GM04503 (cell line): ENCODE results near the gene RASGRF2.
"Not testable (repeated sequence)": the region's sequence is repeated elsewhere in the genome, so short reads cannot be mapped to it uniquely, and the experiment has no call there.

Source experiments
- DNase-seq: peaks from one replicate; pipeline ENCODE4 v3.0.0-alpha.2; 2012; ENCODE audit warnings: low read depth

RASGRF2 gene

DNA sequence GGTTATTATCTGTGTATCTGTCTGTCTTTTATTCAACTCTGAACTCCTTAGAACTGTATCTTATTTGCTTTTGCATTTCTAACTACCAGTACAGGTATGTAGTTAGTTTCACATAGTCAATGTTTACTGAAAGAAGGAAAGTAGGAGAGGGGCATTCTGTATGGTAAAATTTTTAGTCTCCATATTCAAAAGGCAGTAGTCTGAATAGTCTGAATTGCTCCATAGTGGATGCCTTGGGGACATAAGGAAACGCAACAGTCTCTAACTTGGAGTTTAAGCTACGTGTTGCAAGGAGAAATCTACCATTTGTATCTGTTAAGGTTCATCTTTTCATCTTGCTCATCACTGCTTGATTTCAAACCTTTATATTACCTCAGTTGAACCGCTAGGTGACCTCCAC, 26.2 kb downstream of the RASGRF2 start:
- no peak for DNase-seq

- DNase-seq = no peak
These were observed 27.1 kb downstream of the RASGRF2 start for GRCh38 chr5:80987078-80987766.

- no peak for DNase-seq
These were observed 28.3 kb downstream of the RASGRF2 start for GRCh38 chr5:80988419-80988935.

- DNase-seq = no peak
These were observed 29.7 kb downstream of the RASGRF2 start for GRCh38 chr5:80989883-80990282.

DNA sequence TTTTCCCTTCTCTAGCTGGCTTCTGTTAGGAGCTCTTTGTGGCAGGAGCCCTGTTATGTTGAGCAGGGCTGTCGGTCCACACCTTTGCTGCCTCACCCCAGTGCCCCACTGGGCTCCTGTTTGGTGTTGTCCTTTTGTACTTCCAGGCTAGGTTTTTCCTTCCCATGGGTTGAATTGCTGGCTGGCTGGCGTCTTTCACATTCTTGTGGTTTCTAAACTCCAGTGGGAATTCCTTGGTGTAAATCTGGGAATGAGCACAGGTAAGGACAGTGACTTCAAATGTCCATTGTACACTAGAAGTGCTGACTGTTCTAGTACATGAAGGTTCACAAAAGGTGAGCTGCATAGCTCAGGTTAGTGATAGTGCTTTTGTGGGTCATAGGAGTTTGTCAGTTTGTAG, 30.4 kb downstream of the RASGRF2 start:
- no peak for DNase-seq

- DNase-seq = no peak
These were observed 30.8 kb downstream of the RASGRF2 start for GRCh38 chr5:80990971-80991370.

- no peak for DNase-seq
These were observed 35.7 kb downstream of the RASGRF2 start for GRCh38 chr5:80995908-80996307.

GRCh38 chr5:80998590-80998979, 38.4 kb downstream of the RASGRF2 start:
- DNase-seq = no peak

- no peak for DNase-seq
These were observed 43.7 kb downstream of the RASGRF2 start for GRCh38 chr5:81003811-81004386.

DNA sequence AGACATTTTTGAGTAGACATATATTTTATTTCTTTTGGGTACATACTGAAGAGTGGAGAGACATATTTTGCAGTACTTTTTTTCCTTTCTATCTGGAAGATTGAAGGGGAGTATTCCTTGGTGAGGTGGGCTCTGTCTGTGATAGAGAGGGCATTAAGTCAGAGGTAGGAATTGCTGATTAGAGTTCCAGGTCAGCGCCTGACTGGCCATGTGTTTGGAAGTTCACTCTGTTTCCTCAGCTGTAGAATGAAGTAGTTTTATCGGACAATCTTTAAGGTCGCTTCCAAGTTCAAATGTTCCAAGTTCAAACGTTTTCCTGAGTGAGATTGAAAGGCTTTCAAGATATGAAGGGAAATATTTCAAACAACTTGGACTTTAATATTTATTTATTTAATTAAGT, 45.5 kb downstream of the RASGRF2 start:
- DNase-seq = no peak

GRCh38 chr5:81006231-81006630, 46.1 kb downstream of the RASGRF2 start:
- no peak for DNase-seq

DNA sequence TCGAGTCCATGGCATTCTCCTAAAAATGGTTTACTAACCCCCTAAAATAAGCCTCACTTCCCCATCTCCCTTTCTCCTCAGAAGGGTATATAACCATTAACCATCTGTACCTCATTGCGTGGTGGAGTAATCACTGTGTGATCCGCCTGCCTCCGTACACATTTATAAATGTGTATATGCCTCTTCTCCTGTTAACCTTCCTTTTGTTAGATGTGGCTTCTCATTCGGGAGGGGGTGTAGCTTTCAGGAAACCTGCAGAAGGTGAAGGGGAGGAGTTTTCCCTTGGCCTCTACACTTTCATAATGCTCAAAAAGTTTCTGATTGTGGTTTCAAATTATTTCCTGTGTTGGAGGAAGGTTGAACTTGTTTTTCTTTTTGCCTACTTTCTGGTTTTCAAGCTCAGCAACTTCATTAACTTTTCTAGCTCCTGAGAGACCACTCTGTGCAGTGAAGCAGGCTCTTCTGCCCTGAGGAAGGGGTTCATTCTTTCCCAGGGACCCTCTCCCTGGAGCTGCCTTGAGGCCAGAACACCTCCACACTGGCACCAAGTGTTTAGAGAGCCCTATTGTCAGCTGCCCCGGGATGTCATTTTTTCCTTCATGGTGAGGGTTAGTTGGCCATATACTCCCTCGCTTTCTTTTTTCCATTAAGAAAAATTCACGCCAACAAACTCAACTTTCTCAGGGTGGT, 46.9 kb downstream of the RASGRF2 start:
- no peak for DNase-seq

DNA sequence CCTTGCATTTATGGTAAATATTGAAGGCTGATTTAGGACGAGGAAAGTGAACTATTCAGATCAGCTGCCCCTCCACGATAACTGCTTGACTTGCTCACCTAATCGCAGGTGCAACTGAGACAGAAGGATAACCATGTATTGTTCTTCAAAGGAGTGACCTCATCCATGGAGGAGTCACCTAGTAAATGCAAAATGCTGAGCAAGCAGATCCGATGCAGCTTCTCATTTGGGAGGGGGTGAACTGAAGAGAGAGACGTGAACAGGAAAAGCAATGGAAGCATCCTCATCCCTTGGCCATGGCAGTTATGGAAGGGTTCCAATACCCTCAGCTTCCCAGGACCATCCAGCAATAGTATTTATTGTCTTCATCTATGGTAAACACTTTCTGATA, 47.5 kb downstream of the RASGRF2 start:
- no peak for DNase-seq

- no peak for DNase-seq
These were observed 50.4 kb downstream of the RASGRF2 start for GRCh38 chr5:81010336-81011169.

DNA sequence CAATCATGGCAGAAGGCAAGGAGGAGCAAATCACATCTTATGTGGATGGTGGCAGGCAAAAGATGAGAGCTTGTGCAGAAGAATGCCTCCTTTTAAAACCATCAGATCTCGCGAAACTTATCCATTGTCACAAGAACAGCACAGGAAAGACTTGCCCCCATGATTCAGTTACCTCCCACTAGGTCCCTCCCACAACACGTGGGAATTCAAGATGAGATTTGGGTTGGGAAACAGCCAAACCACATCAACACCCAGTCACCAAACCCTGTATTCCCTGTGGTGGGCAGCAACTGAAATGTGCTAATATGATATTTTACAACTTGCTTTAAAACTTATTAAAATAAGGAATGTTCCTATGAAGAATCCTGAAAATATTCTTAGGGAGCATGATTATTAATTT, 54.2 kb downstream of the RASGRF2 start:
- no peak for DNase-seq

GRCh38 chr5:81016116-81016515, 56.0 kb downstream of the RASGRF2 start:
- no peak for DNase-seq

DNA sequence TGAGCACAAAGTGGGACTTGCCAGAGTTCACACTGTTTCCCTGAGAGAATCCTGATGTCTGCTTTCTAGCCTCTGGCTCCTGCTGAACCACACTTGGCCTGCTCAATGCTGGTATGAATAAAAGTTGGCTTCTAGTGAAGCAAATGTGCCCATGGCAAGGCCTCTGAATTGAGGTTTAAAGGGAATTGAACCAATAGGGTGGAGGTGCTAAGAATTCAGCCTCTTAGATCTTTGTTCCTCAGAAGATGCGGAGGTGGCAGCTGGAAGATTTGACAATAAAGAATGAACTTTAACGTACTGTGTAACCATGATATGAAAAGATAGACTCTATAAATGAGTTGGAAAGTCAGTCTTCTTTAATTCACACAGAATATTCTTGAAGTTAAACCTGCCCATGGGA, 57.2 kb downstream of the RASGRF2 start:
- DNase-seq = no peak

DNA sequence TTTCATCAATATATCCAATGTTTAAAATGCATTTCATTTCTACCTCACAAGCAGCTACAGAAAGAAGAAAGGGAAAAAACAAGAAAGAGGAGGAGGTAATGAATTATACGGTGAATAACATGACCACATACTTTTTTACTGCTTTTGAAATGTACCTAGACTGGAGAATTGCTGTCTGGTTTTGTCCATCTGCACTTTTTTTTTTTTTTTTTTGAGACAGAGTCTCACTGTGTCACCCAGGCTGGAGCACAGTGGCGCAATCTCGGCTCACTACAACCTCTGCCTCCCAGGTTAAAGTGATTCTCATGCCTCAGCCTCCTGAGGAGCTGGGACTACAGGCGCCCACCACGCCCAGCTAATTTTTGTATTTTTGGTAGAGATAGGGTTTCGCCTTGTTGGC, 58.4 kb downstream of the RASGRF2 start:
- not testable (repeated sequence) for DNase-seq

DNA sequence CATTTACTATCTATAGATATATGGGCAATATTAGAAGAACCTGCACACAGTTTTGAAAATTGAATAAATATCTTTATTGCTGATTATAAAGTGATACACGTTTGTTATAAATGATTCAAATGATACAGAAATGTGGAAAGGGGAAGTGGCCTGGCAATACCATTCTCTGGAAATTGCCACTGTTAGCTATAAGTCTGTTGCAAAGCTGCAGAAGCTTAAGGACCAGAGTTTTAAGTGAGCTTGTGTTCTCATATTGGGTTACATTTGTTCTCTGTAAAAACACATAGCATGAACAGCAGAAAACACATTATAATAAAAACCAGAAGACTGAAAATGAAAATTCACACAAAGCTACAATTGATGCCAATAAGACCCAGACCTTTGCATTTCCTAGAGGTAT, 59.6 kb downstream of the RASGRF2 start:
- DNase-seq = no peak

- no peak for DNase-seq
These were observed 60.5 kb downstream of the RASGRF2 start for GRCh38 chr5:81020478-81021167.

- no peak for DNase-seq
These were observed 61.3 kb downstream of the RASGRF2 start for GRCh38 chr5:81021486-81021885.
